ENCODE measurements around the gene IL13RA1.

DNA sequence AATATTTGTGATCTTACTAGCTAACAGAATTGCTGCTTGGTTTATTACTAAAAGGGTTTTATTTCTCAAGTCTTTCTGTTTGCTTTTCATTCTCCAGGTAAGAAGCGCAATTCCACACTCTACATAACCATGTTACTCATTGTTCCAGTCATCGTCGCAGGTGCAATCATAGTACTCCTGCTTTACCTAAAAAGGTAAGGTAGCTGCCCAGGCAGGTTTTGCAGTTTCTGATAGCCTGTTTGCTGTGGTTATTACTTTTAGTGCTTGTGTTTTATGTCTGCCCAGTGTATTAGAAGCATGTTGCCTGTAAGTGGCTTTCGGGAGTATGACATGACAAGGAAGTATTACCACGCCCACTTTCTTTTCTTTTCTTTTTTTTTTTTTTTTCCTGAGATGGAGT, 46.4 kb downstream of the IL13RA1 start:
- TF ChIP-seq CTCF (conservative IDR thresholded peaks at IDR 0.05 in 1 of 2, IDR thresholded peaks at IDR 0.05 in 1 of 2; ENCODE audit: extremely low read depth in 1 of 2, insufficient read depth in 1 of 2, low read depth in 1 of 2, low read length in 2 of 2) (no peak), EZH2 (IDR thresholded peaks at IDR 0.05; ENCODE audit: borderline replicate concordance, low read length) (no peak)

All from mammary epithelial cell (primary cell).